ENCODE data around the gene NCAPG. TPM values are rescaled to one million over a fixed set of nuclear protein-coding genes. Genes with fewer than 3 reads are reported as not detected.

NCAPG gene
- total and polyA plus RNA-seq, 2 experiments from 2014 or later = 5.4 to 25.1 TPM

- Histone ChIP-seq H3K9me3 (ENCODE audit: low read depth) (no peaks in the 10 kb centered on the region), H3K27me3 (no peaks in the 10 kb centered on the region), H3K4me1 (ENCODE audit: low read depth) (no peaks in the 10 kb centered on the region), H3K36me3 (peaks cover 5% of the 10 kb centered on the region), H3K27ac (no peak overlapping the region), H3K4me3 (no peak overlapping the region)
- TF ChIP-seq, protein P1, sequence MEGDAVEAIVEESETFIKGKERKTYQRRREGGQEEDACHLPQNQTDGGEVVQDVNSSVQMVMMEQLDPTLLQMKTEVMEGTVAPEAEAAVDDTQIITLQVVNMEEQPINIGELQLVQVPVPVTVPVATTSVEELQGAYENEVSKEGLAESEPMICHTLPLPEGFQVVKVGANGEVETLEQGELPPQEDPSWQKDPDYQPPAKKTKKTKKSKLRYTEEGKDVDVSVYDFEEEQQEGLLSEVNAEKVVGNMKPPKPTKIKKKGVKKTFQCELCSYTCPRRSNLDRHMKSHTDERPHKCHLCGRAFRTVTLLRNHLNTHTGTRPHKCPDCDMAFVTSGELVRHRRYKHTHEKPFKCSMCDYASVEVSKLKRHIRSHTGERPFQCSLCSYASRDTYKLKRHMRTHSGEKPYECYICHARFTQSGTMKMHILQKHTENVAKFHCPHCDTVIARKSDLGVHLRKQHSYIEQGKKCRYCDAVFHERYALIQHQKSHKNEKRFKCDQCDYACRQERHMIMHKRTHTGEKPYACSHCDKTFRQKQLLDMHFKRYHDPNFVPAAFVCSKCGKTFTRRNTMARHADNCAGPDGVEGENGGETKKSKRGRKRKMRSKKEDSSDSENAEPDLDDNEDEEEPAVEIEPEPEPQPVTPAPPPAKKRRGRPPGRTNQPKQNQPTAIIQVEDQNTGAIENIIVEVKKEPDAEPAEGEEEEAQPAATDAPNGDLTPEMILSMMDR (IDR thresholded peaks at IDR 0.05; ENCODE audit: low read depth, low read length) = no peak
- DNase-seq (ENCODE audit: low read depth in 1 of 2, low spot score in 1 of 2) = no peak
These were observed 66.2 kb downstream of the NCAPG start for GRCh38 chr4:17876943-17877342.

DNA sequence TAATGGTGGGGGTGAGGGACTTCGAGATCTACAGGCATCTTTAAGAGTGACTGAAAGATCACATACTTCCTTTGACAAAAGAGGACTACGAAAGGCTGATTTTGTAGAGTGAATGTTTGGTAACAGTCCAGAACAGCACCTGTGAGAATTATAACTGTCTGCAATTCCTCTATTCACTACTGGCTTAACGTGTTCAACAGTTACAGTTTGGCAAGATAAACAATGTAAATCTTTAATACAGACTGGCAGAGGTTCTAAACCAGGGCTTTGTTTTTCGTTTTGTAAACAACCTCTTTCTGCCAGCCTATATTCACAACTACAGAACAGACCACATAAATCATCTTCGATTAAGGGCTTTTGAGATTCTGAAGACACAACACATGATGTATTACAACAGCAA, 66.9 kb downstream of the NCAPG start:
- TF ChIP-seq, protein P1 (IDR thresholded peaks at IDR 0.05; ENCODE audit: low read depth, low read length) = no peak
- Histone ChIP-seq H3K36me3 (no peaks in the 10 kb centered on the region), H3K4me3 (no peak overlapping the region), H3K27me3 (no peaks in the 10 kb centered on the region), H3K27ac (no peak overlapping the region), H3K4me1 (ENCODE audit: low read depth) (no peaks in the 10 kb centered on the region), H3K9me3 (ENCODE audit: low read depth) (no peaks in the 10 kb centered on the region)
- DNase-seq (ENCODE audit: low read depth in 1 of 2, low spot score in 1 of 2) = no peak

DNA sequence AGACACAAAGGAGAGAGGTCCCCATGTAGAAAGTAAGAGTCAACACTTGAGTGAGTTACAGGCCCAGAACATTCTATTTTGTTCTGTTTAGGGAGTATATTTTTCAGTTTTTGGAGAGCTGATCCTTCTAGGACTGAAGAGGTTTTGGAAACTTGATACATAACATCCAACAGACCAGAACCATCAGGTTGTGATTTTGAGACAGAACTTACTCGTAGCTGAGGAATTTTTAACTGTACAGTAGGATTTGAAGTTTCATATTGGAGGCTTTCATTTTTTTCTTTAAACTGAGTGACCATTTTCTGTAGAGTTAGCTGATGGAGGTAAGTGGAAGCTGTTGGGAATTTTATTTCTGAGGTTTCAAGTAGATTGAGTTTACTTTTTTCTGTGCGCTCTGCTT, 73.3 kb downstream of the NCAPG start:
- Histone ChIP-seq H3K9me3 (ENCODE audit: low read depth) (no peaks in the 10 kb centered on the region), H3K36me3 (no peaks in the 10 kb centered on the region), H3K4me3 (no peak overlapping the region), H3K27ac (no peak overlapping the region), H3K27me3 (no peaks in the 10 kb centered on the region), H3K4me1 (ENCODE audit: low read depth) (no peaks in the 10 kb centered on the region)
- TF ChIP-seq, protein P1 (IDR thresholded peaks at IDR 0.05; ENCODE audit: low read depth, low read length) = no peak
- no peak for DNase-seq (ENCODE audit: low read depth in 1 of 2, low spot score in 1 of 2)

DNA sequence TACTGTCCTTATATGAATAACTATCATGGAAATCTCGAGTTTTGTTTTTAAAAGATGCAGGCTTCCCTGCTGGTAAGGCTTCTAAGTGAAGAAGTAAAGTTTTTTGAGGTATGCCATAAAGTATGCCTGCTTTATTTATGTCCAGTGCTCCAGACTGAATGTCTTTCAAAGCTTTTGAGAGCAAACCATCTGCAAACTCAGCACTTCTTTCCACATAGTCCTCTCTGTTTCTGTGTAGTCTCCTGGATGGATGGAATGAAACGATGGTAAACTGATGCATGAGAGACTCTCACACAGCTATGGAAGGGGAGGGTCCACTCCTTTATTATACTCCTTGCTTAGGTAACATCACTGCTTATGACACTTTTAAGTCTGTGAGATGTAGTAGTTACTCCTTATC, 73.7 kb downstream of the NCAPG start:
- TF ChIP-seq, protein P1 (IDR thresholded peaks at IDR 0.05; ENCODE audit: low read depth, low read length) = no peak
- no peak for DNase-seq (ENCODE audit: low read depth in 1 of 2, low spot score in 1 of 2)
- Histone ChIP-seq H3K27ac (no peak overlapping the region), H3K4me1 (ENCODE audit: low read depth) (no peaks in the 10 kb centered on the region), H3K36me3 (no peaks in the 10 kb centered on the region), H3K9me3 (ENCODE audit: low read depth) (no peaks in the 10 kb centered on the region), H3K27me3 (no peaks in the 10 kb centered on the region), H3K4me3 (no peak overlapping the region)

DNA sequence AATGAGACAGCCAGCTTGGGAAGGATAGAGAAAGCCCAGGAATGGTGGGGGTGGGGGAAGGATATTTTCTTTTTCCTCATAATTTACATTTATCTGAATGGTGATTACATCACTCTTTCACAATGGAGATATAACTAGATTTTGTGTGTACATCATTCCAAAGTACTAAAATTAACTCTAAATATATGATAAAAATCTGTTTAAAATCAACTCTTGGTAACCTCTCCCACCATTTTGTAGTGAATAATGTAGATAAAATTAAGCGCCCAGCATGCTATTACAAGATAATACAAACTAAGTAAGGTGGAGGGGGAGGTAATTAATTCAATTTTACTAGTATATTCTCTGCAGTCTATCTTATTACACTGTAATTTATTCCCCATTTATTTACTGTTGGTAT, 78.9 kb downstream of the NCAPG start:
- Histone ChIP-seq H3K36me3 (no peaks in the 10 kb centered on the region), H3K4me1 (ENCODE audit: low read depth) (no peaks in the 10 kb centered on the region), H3K27ac (no peak overlapping the region), H3K4me3 (no peak overlapping the region), H3K9me3 (ENCODE audit: low read depth) (no peaks in the 10 kb centered on the region), H3K27me3 (no peaks in the 10 kb centered on the region)
- TF ChIP-seq, protein P1 (IDR thresholded peaks at IDR 0.05; ENCODE audit: low read depth, low read length) = no peak
- peak in 1 of 2 donors; percentile 2 for DNase-seq (ENCODE audit: low read depth in 1 of 2, low spot score in 1 of 2)

- H3K4me3 ChIP-seq = no peak overlapping the region
- TF ChIP-seq, protein P1 (IDR thresholded peaks at IDR 0.05; ENCODE audit: low read depth, low read length) = no peak
- no peaks in the 10 kb centered on the region for H3K4me1 ChIP-seq (ENCODE audit: low read depth)
- no peaks in the 10 kb centered on the region for H3K36me3 ChIP-seq
- no peaks in the 10 kb centered on the region for H3K27me3 ChIP-seq
- no peak for DNase-seq (ENCODE audit: low read depth in 1 of 2, low spot score in 1 of 2)
- no peak overlapping the region for H3K27ac ChIP-seq
- H3K9me3 ChIP-seq (ENCODE audit: low read depth) = no peaks in the 10 kb centered on the region
These were observed 83.6 kb downstream of the NCAPG start for GRCh38 chr4:17894421-17894820.
